ENCODE data around the gene NUDT14.

Gene NUDT14

DNA sequence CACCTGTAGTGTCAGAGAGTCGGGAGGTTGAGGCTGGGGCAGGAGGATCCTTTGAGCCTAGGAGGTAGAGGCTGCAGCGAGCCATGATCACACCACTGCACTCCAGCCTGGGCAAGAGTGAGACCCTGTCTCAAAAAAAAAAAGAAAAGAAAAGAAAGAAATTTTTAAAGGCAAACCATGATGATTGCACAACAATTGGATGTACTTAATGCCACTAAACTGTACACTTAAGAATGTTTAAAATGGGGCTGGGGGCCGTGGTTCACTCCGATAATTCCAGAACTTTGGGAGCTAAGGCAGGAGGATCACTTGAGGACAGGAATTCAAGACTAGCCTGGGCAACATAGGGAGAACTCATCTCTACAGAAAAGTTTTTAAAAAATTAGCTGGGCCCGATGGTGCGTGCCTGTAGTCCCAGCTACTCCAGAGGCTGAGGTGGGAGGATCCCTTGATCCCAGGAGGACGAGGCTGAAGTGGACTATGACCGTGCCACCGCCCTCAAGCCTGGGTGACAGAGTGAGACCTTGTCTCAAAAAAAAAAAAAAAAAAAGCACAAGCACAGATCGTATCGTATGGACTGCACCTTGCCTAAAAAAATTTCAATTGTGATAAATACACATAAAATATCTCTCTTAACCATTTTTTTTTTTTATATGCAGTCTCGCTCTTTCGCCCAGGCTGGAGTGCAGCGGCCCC, 45.3 kb downstream of the NUDT14 start:
- TF ChIP-seq POLR2AphosphoS5 (IDR thresholded peaks at IDR 0.05; ENCODE audit: low read depth, low read length) = no peak
- TF ChIP-seq FOXP2 (optimal IDR thresholded peaks at IDR 0.05; ENCODE audit: borderline replicate concordance, extremely low read depth, extremely low read length, insufficient read depth) = no peak
- no peak for TF ChIP-seq SIN3A (IDR thresholded peaks at IDR 0.05; ENCODE audit: borderline replicate concordance, insufficient read depth, low read length)
- no peak for TF ChIP-seq REST (IDR thresholded peaks at IDR 0.05; ENCODE audit: insufficient read depth in 1 of 2, low read depth in 2 of 2, low read length in 2 of 2)
- TF ChIP-seq TAF1 (IDR thresholded peaks at IDR 0.05; ENCODE audit: borderline replicate concordance, insufficient read depth, low read length) = no peak

- no peak for TF ChIP-seq SIN3A (IDR thresholded peaks at IDR 0.05; ENCODE audit: borderline replicate concordance, insufficient read depth, low read length)
These were observed 48.0 kb downstream of the NUDT14 start for GRCh38 chr14:105132921-105133654.

DNA sequence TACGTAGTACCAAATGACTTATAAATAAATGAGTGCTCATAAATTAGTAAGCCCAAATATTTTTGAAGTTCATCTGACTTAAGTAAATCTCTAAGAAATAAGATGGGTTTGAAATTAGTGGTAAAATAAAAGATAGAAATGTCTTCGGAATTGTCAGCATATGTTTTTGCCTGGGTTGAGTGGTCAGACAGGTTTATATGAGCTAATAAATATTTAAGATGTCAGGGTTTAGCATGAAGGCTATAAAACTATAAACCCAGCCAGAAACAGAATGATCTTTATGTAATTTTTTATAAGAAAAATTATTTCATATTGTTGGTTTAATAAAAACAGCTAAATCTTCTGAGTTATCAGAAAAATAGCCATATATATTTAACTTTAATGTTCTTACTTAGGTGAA, 49.9 kb downstream of the NUDT14 start:
- TF ChIP-seq TAF1 (IDR thresholded peaks at IDR 0.05; ENCODE audit: borderline replicate concordance, insufficient read depth, low read length) (no peak), FOXP2 (optimal IDR thresholded peaks at IDR 0.05; ENCODE audit: borderline replicate concordance, extremely low read depth, extremely low read length, insufficient read depth) (no peak), POLR2AphosphoS5 (IDR thresholded peaks at IDR 0.05; ENCODE audit: low read depth, low read length) (no peak), SIN3A (IDR thresholded peaks at IDR 0.05; ENCODE audit: borderline replicate concordance, insufficient read depth, low read length) (no peak), REST (IDR thresholded peaks at IDR 0.05; ENCODE audit: insufficient read depth in 1 of 2, low read depth in 2 of 2, low read length in 2 of 2) (no peak)

GRCh38 chr14:105128059-105128458, 53.1 kb downstream of the NUDT14 start:
- TF ChIP-seq POLR2AphosphoS5 (IDR thresholded peaks at IDR 0.05; ENCODE audit: low read depth, low read length) (no peak), SIN3A (IDR thresholded peaks at IDR 0.05; ENCODE audit: borderline replicate concordance, insufficient read depth, low read length) (no peak), REST (IDR thresholded peaks at IDR 0.05; ENCODE audit: insufficient read depth in 1 of 2, low read depth in 2 of 2, low read length in 2 of 2) (no peak), FOXP2 (optimal IDR thresholded peaks at IDR 0.05; ENCODE audit: borderline replicate concordance, extremely low read depth, extremely low read length, insufficient read depth) (no peak), TAF1 (IDR thresholded peaks at IDR 0.05; ENCODE audit: borderline replicate concordance, insufficient read depth, low read length) (no peak)

DNA sequence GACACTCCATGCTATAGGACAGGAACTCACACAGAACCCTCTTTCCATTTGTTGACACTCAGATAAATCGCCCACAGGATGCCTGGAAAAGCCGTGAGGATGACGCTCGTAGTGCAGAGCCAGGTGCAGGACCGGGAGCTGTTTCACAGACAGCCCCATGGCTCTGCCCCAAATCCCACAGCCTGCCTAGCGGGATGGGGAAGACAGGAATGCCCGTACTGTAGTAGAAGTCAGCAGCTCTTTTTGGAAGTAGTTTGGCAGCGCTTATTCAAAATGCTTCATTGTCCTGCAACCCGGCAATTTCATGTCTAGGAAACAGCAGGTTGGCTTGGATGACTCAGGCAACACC, 54.2 kb downstream of the NUDT14 start:
- TF ChIP-seq REST (IDR thresholded peaks at IDR 0.05; ENCODE audit: insufficient read depth in 1 of 2, low read depth in 2 of 2, low read length in 2 of 2) (no peak), SIN3A (IDR thresholded peaks at IDR 0.05; ENCODE audit: borderline replicate concordance, insufficient read depth, low read length) (no peak), TAF1 (IDR thresholded peaks at IDR 0.05; ENCODE audit: borderline replicate concordance, insufficient read depth, low read length) (no peak), POLR2AphosphoS5 (IDR thresholded peaks at IDR 0.05; ENCODE audit: low read depth, low read length) (no peak), FOXP2 (optimal IDR thresholded peaks at IDR 0.05; ENCODE audit: borderline replicate concordance, extremely low read depth, extremely low read length, insufficient read depth) (no peak)

Data from PFSK-1 (cell line).